Measurements from ENCODE around the gene SNCB. TPM values are rescaled to one million over a fixed set of nuclear protein-coding genes. Genes with fewer than 3 reads are reported as not detected.

SNCB gene
- total RNA-seq, 4 donors from 2014 or later, result not detected

GRCh38 chr5:176642675-176643490, 12.5 kb upstream of the SNCB start:
- no peak for DNase-seq (ENCODE audit: low spot score in 2 of 2)
- Histone ChIP-seq H3K27ac (no peak overlapping the region), H3K27me3 (no peaks in the 10 kb centered on the region), H3K9me3 (no peaks in the 10 kb centered on the region), H3K36me3 (no peaks in the 10 kb centered on the region), H3K4me1 (peaks cover 0 to 10% (median 4%) of the 10 kb centered on the region in 4 donors), H3K4me3 (no peak overlapping the region)
- 46 to 51% methylated on average over 12 to 14 of the region's 15 CpGs for WGBS, 2 donors
- TF ChIP-seq POLR2A (IDR thresholded peaks at IDR 0.05), result no peak
- no peak for TF ChIP-seq CTCF (IDR thresholded peaks at IDR 0.05)
- TF ChIP-seq EP300 (IDR thresholded peaks at IDR 0.05), result no peak

- WGBS, 2 donors, result 61 to 62% methylated on average over 4 of the region's 4 CpGs
- no peaks in the 10 kb centered on the region for H3K9me3 ChIP-seq
Observed at GRCh38 chr5:176640616-176641015, 10.3 kb upstream of the SNCB start.

GRCh38 chr5:176639981-176640380, 9.6 kb upstream of the SNCB start:
- no peak for DNase-seq (ENCODE audit: low spot score in 2 of 2)
- no peaks in the 10 kb centered on the region for H3K9me3 ChIP-seq
- H3K4me3 ChIP-seq, result no peak overlapping the region
- TF ChIP-seq POLR2A (IDR thresholded peaks at IDR 0.05), result no peak
- no peak for TF ChIP-seq EP300 (IDR thresholded peaks at IDR 0.05)
- TF ChIP-seq CTCF (IDR thresholded peaks at IDR 0.05), result no peak
- H3K27ac ChIP-seq, result no peak overlapping the region
- WGBS, 2 donors, result 57 to 60% methylated on average over 4 of the region's 4 CpGs
- H3K27me3 ChIP-seq, result no peaks in the 10 kb centered on the region
- H3K36me3 ChIP-seq, result no peaks in the 10 kb centered on the region
- no peaks in the 10 kb centered on the region for H3K4me1 ChIP-seq

More at GRCh38 chr5:176640616-176641015, 10.3 kb upstream of the SNCB start:
- H3K36me3 ChIP-seq, result no peaks in the 10 kb centered on the region
- no peak overlapping the region for H3K4me3 ChIP-seq
- H3K4me1 ChIP-seq, result no peaks in the 10 kb centered on the region
- no peak overlapping the region for H3K27ac ChIP-seq
- H3K27me3 ChIP-seq, result no peaks in the 10 kb centered on the region
- DNase-seq (ENCODE audit: low spot score in 2 of 2), result no peak
- TF ChIP-seq CTCF (IDR thresholded peaks at IDR 0.05) (no peak), POLR2A (IDR thresholded peaks at IDR 0.05) (no peak), EP300 (IDR thresholded peaks at IDR 0.05) (no peak)

- TF ChIP-seq CTCF (IDR thresholded peaks at IDR 0.05) (no peak), POLR2A (IDR thresholded peaks at IDR 0.05) (no peak), EP300 (IDR thresholded peaks at IDR 0.05) (no peak)
- H3K4me3 ChIP-seq, result no peak overlapping the region
- no peak for DNase-seq (ENCODE audit: low spot score in 2 of 2)
- no peak overlapping the region for H3K27ac ChIP-seq
- no peaks in the 10 kb centered on the region for H3K4me1 ChIP-seq
- no peaks in the 10 kb centered on the region for H3K9me3 ChIP-seq
- H3K27me3 ChIP-seq, result no peaks in the 10 kb centered on the region
- H3K36me3 ChIP-seq, result no peaks in the 10 kb centered on the region
- 51 to 67% methylated on average over 2 to 3 of the region's 4 CpGs for WGBS, 2 donors
Observed at GRCh38 chr5:176639208-176639607, 8.9 kb upstream of the SNCB start.

GRCh38 chr5:176638437-176638836, 8.1 kb upstream of the SNCB start:
- H3K9me3 ChIP-seq, result no peaks in the 10 kb centered on the region
- TF ChIP-seq POLR2A (IDR thresholded peaks at IDR 0.05) (no peak), CTCF (IDR thresholded peaks at IDR 0.05) (no peak), EP300 (IDR thresholded peaks at IDR 0.05) (no peak)
- H3K4me1 ChIP-seq, result no peaks in the 10 kb centered on the region
- no peak for DNase-seq (ENCODE audit: low spot score in 2 of 2)
- no peaks in the 10 kb centered on the region for H3K36me3 ChIP-seq
- no peak overlapping the region for H3K4me3 ChIP-seq
- WGBS, 2 donors, result 91 to 93% methylated on average over 3 of the region's 3 CpGs
- H3K27me3 ChIP-seq, result peaks cover 0 to 5% of the 10 kb centered on the region in 2 donors
- H3K27ac ChIP-seq, result no peak overlapping the region
